AG04449 (cell line): ENCODE data around the gene SIRT2.

ENCODE experiments used
- CTCF ChIA-PET: fragments of 350-600 bp; formaldehyde crosslinking; extraction: SDS; loops from one replicate; lab custom pipeline; 2021; ENCODE audit warnings: antibody characterized with exemption; lab: Yijun Ruan, JAX
- POLR2A ChIA-PET: fragments of 400-600, 350-600 bp; formaldehyde crosslinking; extraction: SDS; loops from one replicate; lab custom pipeline; 2020; ENCODE audit warnings: antibody characterized with exemption, inconsistent platforms; lab: Yijun Ruan, JAX
- DNase-seq: peaks from one replicate; pipeline ENCODE4 v3.0.0-alpha.2; 2010; ENCODE audit warnings: low read depth, low spot score
- H3K4me3 ChIP-seq: 2 replicates; pipeline ENCODE4 v1.5.1; 2011; ENCODE audit warnings: low read depth, mild to moderate bottlenecking, control low read depth, low read length
- CTCF ChIP-seq: IDR thresholded peaks from one replicate; pipeline ENCODE4 v1.5.1; 2011; ENCODE audit warnings: mild to moderate bottlenecking, moderate library complexity, low read length, control low read depth, inconsistent platforms; ENCODE audit not compliant: insufficient read depth; ENCODE audit errors: missing control alignments

SIRT2 gene

DNA sequence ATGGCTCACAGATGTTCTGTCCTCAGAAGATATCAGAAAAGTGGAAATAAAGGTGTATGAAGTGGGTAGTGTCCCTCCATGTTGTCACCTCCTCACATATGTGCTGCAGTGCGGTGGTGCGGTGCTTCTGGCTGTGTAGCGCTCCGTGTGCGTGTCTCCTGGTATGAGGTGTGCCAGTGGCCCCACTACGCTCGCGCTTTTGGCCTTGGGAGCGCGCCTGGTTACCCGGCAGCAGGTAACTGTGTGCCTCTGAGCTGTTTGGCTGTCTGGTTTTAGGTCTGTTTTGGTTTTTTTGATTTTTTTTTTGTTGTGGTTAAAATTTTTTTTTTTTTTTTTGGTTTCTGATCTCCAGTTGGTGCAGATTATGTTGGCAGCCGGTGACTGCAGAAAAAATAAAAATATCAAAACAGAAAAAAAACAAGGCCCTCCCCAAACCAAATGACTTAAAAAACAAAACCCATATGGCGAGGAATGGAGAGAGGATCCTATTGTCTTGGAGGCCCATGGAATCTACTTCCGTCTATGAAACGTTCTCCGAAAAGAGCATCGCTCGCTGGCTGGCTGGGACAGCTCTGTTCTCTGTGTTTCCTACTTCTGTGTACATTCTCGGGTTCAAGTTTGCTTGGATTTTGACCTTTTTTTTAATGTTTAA, 57.5 kb downstream of the SIRT2 start:
- DNase-seq: no peak
- ChIA-PET POLR2A (no interaction called here), CTCF (no interaction called here)
- H3K4me3 ChIP-seq: no peak overlapping the region
- TF ChIP-seq CTCF: no peak

DNA sequence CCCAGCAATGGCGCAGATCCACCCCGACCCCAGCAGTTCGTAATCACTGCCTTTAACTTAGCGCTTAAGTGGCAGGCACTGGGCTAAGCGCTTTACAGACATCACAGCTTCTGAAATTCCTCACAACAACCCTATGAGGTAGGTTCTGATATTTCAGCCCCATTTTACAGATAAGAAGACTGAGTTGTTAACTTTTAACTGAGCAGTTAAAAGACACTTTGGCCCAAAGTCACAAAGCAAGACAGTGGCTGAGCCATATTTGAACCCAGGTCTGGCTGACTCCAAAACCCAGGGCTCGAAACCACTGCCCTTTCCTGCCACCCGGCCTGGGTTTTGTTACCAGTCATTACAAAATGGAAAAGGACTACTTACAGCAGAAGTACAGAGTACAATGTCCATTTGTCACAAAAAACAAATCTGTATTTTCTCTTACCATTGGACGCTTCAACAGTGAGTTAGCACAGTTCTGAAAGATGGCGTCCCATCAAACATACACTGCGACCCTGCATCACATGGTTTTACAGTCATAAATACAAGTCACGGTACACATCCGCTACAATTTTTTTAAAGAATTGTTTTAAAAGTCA, 58.1 kb downstream of the SIRT2 start:
- ChIA-PET CTCF (interaction anchor here (1.1 kb wide), 1 partner anchor 8 kb away, joined by 3 read pairs; no protein-coding TSS in a partner anchor), POLR2A (interaction anchor here (1.1 kb wide), 1 partner anchor 10 kb away, joined by 4 read pairs; the partner anchor contains the start of gene ECH1)

GRCh38 chr19:38840583-38840968, 58.8 kb downstream of the SIRT2 start:
- TF ChIP-seq CTCF: no peak
- CTCF ChIA-PET: interaction anchor here (1.1 kb wide), 1 partner anchor 8 kb away, joined by 3 read pairs; no protein-coding TSS in a partner anchor
- POLR2A ChIA-PET: interaction anchor here (1.1 kb wide), 1 partner anchor 9 kb away, joined by 4 read pairs; the partner anchor contains the start of gene ECH1
- no peak for DNase-seq
- no peak overlapping the region for H3K4me3 ChIP-seq

More for the DNA sequence above, 58.1 kb downstream of the SIRT2 start:
- no peak for DNase-seq
- no peak overlapping the region for H3K4me3 ChIP-seq
- no peak for TF ChIP-seq CTCF

GRCh38 chr19:38839816-38840582, 59.4 kb downstream of the SIRT2 start:
- ChIA-PET POLR2A (interaction anchor here (1.1 kb wide), 1 partner anchor 8 kb away, joined by 4 read pairs; the partner anchor contains the start of gene ECH1), CTCF (interaction anchor here (1.1 kb wide), 1 partner anchor 9 kb away, joined by 3 read pairs; no protein-coding TSS in a partner anchor)
- H3K4me3 ChIP-seq: no peak overlapping the region
- TF ChIP-seq CTCF: no peak
- no peak for DNase-seq

- ChIA-PET CTCF (no interaction called here), POLR2A (no interaction called here)
- H3K4me3 ChIP-seq: no peak overlapping the region
- no peak for DNase-seq
- no peak for TF ChIP-seq CTCF
These were observed 60.2 kb downstream of the SIRT2 start for GRCh38 chr19:38838986-38839761.
